ENCODE data around the gene NOB1. TPM values are rescaled to one million over a fixed set of nuclear protein-coding genes. Genes with fewer than 3 reads are reported as not detected.
A peak's percentile ranks its signal among the peaks of the same experiment; 100 is the strongest.
"Not testable (repeated sequence)": the region's sequence is repeated elsewhere in the genome, so short reads cannot be mapped to it uniquely, and the experiment has no call there.

NOB1 gene
- total RNA-seq, 4 donors from 2014 or later: 23.4 to 31.4 (median 27.1) TPM

DNA sequence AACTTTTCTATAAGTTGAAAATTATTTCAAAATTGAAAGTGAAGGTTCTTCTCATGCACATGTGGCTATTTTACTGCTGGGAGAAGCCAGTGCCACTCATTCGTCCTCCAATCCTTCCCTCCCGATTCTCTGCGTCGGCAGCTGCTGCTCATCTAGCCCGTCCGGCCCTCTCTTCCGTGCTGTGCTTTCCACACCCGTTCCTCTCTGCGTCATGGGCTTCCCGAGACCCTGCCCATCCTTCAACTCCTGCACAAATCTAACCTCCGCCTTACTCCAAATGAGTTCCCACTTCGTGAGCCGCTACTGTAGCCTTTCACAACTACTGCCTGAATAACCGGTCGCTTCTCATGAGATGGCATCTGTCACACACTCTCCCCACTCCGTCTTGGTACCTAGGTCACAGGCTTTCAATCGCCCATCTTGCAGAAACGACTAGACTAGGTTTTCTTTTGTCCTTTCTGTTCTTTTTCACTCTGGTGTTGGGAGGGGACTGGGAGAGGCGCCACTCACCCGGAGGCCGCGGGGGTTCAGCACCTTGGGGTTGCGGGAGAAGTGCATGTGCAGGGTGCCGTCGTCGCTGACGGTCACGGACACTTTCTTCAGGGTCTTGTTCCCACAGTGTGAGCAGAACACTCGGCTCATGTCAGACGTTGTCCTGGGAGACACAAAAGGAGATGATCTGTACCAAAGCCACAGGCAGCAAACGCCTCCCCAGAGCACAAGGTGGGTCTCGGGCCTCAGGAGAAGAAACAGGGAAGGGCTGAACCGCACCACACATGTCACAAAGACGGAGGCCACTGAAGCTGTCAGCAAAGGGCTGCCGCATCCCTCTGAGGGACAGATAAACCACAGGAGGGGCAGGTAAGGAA lies 10.1 kb downstream of the NOB1 start:
- 88 to 96% methylated on average over 15 to 20 of the region's 35 CpGs for WGBS, 2 donors (ENCODE audit: low coverage in 1 of 2)
- no peak for ATAC-seq
- Histone ChIP-seq H3K4me3 (no peak overlapping the region), H3K27me3 (no peaks in the 10 kb centered on the region), H3K9me3 (no peaks in the 10 kb centered on the region), H3K36me3 (peaks cover 0 to 100% of the 10 kb centered on the region in 2 donors), H3K4me1 (peaks cover 0 to 13% (median 0%) of the 10 kb centered on the region in 3 donors), H3K27ac (no peak overlapping the region)
- TF ChIP-seq EP300 (IDR thresholded peaks at IDR 0.05): no peak
- TF ChIP-seq POLR2AphosphoS5 (IDR thresholded peaks at IDR 0.05): no peak

DNA sequence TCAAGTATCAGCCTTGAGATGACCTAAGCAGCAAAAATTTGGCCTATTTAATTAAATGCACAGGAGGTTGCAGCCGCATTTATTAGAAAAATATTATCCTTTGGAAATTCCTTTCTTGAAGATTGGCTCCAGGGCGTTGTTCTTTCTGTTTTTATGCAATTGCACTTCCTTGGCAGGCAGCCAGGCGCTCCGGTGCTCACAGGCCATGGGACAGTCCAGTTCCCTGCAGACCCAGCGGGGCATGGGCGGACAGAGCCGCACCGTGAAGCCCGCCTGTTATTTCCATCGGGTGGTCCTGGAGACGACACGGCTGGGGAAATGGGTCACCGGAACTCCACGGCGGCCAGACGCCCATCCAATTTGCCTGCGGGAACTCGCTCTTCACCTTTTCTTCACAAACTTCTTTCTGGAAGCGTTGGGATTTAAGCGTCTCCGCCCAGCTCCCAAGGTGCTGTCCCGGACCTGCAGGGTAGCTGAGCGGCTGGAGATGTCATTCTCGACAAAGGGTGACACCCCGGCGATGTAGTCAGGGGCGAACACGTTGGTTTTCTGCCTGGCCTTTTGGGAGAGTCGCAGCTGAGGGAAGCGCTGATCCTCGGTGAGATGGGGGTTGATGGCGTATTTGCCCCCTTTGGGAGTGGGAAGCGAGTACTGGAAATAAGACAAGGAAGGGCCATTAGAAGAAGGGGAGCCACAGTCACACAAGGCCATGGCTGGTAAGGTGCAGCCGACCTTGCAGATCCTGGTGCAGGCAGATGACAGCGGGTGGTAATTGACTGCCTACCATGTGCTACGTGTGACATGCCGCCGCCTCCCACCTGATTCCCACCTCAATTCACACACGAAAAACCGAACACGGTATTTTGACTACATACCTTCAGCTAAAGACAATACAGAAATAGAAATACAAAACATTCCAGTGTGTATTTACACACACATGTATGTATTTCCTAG lies 12.5 kb downstream of the NOB1 start:
- Histone ChIP-seq H3K9me3 (no peaks in the 10 kb centered on the region), H3K4me3 (no peak overlapping the region), H3K27me3 (no peaks in the 10 kb centered on the region), H3K4me1 (peaks cover 0 to 13% (median 0%) of the 10 kb centered on the region in 3 donors), H3K27ac (peak overlapping the region in 3 of 4 donors; percentile 38 to 58 (median 48)), H3K36me3 (peaks cover 0 to 76% of the 10 kb centered on the region in 2 donors)
- no peak for ATAC-seq
- 62 to 80% methylated on average over 9 to 14 of the region's 41 CpGs for WGBS, 2 donors (ENCODE audit: low coverage in 1 of 2)
- TF ChIP-seq EP300 (IDR thresholded peaks at IDR 0.05) (no peak), POLR2AphosphoS5 (IDR thresholded peaks at IDR 0.05) (no peak), POLR2A (IDR thresholded peaks at IDR 0.05) (no peak), CTCF (IDR thresholded peaks at IDR 0.05) (no peak)

GRCh38 chr16:69741519-69741918 lies 13.2 kb downstream of the NOB1 start:
- no peaks in the 10 kb centered on the region for H3K27me3 ChIP-seq
- peaks cover 0 to 13% (median 0%) of the 10 kb centered on the region in 3 donors for H3K4me1 ChIP-seq
- no peaks in the 10 kb centered on the region for H3K9me3 ChIP-seq
- no peak overlapping the region for H3K4me3 ChIP-seq
- 59 to 67% methylated on average over 8 of the region's 8 CpGs for WGBS, 2 donors (ENCODE audit: low coverage in 1 of 2)
- peak; percentile 34 for ATAC-seq
- peak overlapping the region in 3 of 4 donors; percentile 38 to 58 (median 48) for H3K27ac ChIP-seq
- TF ChIP-seq CTCF (IDR thresholded peaks at IDR 0.05) (no peak), EP300 (IDR thresholded peaks at IDR 0.05) (no peak), POLR2AphosphoS5 (IDR thresholded peaks at IDR 0.05) (no peak), POLR2A (IDR thresholded peaks at IDR 0.05) (no peak)
- H3K36me3 ChIP-seq: peaks cover 0 to 69% of the 10 kb centered on the region in 2 donors

GRCh38 chr16:69732101-69732500 lies 22.6 kb downstream of the NOB1 start:
- ATAC-seq: no peak
- Histone ChIP-seq H3K27me3 (no peaks in the 10 kb centered on the region), H3K27ac (no peak overlapping the region), H3K4me1 (peaks cover 0 to 18% (median 6%) of the 10 kb centered on the region in 3 donors), H3K9me3 (no peaks in the 10 kb centered on the region), H3K4me3 (no peak overlapping the region), H3K36me3 (no peaks in the 10 kb centered on the region)
- TF ChIP-seq EP300 (IDR thresholded peaks at IDR 0.05): no peak
- no peak for TF ChIP-seq POLR2A (IDR thresholded peaks at IDR 0.05)
- no peak for TF ChIP-seq POLR2AphosphoS5 (IDR thresholded peaks at IDR 0.05)
- TF ChIP-seq CTCF (IDR thresholded peaks at IDR 0.05): no peak
- 88 to 90% methylated on average over 2 to 6 of the region's 6 CpGs for WGBS, 2 donors (ENCODE audit: low coverage in 1 of 2)

DNA sequence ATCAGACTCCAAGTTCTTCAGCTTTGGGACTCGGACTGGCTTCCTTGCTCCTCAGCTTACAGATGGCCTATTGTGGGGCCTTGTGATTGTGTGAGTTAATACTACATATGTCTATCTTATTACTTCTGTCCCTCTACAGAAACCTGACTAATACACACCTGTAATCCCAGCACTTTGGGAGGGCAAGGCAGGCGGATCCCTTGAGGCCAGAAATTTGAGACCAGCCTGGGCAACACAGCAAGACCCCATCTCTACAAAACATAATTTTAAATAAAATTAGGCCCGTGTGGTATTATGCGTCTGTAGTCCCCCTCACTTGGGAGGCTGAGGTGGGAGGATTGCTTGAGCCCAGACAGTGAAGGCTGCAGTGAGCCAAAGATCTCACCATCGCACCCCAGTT lies 23.4 kb downstream of the NOB1 start:
- 96 to 100% methylated on average over 2 to 3 of the region's 5 CpGs for WGBS, 2 donors (ENCODE audit: low coverage in 1 of 2)

DNA sequence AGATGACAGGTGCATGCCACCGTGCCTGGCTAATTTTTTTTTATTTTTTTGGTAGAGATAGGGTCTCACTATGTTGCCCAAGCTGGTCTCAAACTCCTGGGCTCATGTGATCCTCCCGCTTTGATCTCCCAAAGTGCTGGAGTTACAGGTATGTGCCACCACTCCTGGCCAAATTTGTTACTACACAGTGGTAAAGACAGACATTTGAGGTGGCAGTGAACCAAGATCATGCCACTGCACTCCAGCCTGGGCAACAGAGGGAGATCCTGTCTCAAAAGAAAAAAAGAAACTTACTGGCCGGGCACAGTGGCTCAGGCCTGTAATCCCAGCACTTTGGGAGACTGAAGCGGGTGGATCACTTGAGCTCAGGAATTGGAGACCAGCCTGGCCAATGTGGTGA lies 25.7 kb downstream of the NOB1 start:
- WGBS, 2 donors (ENCODE audit: low coverage in 1 of 2): 68% methylated on average over 4 of the region's 4 CpGs; no CpG with 5 or more reads in 1 of the 2 donors
- not testable (repeated sequence) for ATAC-seq, H3K36me3 ChIP-seq, H3K27ac ChIP-seq, H3K9me3 ChIP-seq, H3K4me3 ChIP-seq, H3K27me3 ChIP-seq
- peaks cover 0 to 49% (median 20%) of the 10 kb centered on the region in 3 donors for H3K4me1 ChIP-seq

More for the DNA sequence above, 23.4 kb downstream of the NOB1 start:
- not testable (repeated sequence) for H3K27ac ChIP-seq, H3K36me3 ChIP-seq, H3K27me3 ChIP-seq, H3K9me3 ChIP-seq, H3K4me3 ChIP-seq, ATAC-seq
- H3K4me1 ChIP-seq: peaks cover 0 to 26% (median 9%) of the 10 kb centered on the region in 3 donors
